Thyroid gland (tissue), 4 donors: ENCODE results near the gene COMMD10. TPM values are rescaled to one million over a fixed set of nuclear protein-coding genes. Genes with fewer than 3 reads are reported as not detected.

Experiments
- DNase-seq, 2 donors: peaks; one replicate each; pipeline ENCODE4 v3.0.0-alpha.2; 2019
- H3K27ac ChIP-seq, 3 donors: fragments of 200-600 bp; sonication (generic); 1 replicate in 2 of 3; 2 replicates in 1 of 3; pipeline ENCODE4 v1.5.1; 2016 to 2019; ENCODE audit warnings: mild to moderate bottlenecking in 1 of 3, moderate library complexity in 1 of 3
- H3K27me3 ChIP-seq: fragments of 200-600 bp; sonication (generic); one replicate; pipeline ENCODE4 v1.5.1; 2019
- H3K36me3 ChIP-seq, 2 donors: fragments of 200-600 bp; sonication (generic); one replicate each; pipeline ENCODE4 v1.5.1; 2016 to 2019
- H3K4me1 ChIP-seq, 2 donors: fragments of 200-600 bp; sonication (generic); one replicate each; pipeline ENCODE4 v1.5.1; 2017 to 2019
- H3K4me3 ChIP-seq, 3 donors: fragments of 200-600 bp; sonication (generic); replicated peaks in 1 of 3; 1 replicate in 2 of 3; 2 replicates in 1 of 3; pipeline ENCODE4 v1.5.1; 2016; ENCODE audit warnings: mild to moderate bottlenecking in 1 of 3
- H3K9me3 ChIP-seq: fragments of 200-600 bp; sonication (generic); one replicate; pipeline ENCODE4 v1.5.1; 2017
- CTCF ChIP-seq, 6 experiments: fragments of 200-600 bp in 3 of 6; fragments of 450-650 bp in 3 of 6; sonication (generic) in 3 of 6; IDR thresholded peaks; one replicate each; pipeline ENCODE4 v1.5.1; 2016 to 2019; ENCODE audit warnings: antibody characterized with exemption in 6 of 6, mild to moderate bottlenecking in 2 of 6, inconsistent platforms in 1 of 6, moderate library complexity in 1 of 6
- POLR2A ChIP-seq, 2 donors: fragments of 450-650 bp; IDR thresholded peaks; one replicate each; pipeline ENCODE4 v1.6.1; 2017; ENCODE audit warnings: antibody characterized with exemption in 2 of 2, mild to moderate bottlenecking in 2 of 2, moderate library complexity in 1 of 2
- WGBS, 2 donors: methylation state at CpG; one replicate each; pipeline ENCODE4 v1.1.5; 2017; 5-methylcytosine and 5-hydroxymethylcytosine counted together
- intact Hi-C: fragments of 100-400 bp; cut with DNase I; formaldehyde crosslinking; loops from one replicate; pipeline ENCODE4 v1.15.1; 2023
- total RNA-seq, 4 donors: library from RNA; depleted of rRNA; stranded (reverse); fragments of >200 nt; gene quantifications; one replicate each; pipeline ENCODE4 v1.2.3, GENCODE V29; 2016

The COMMD10 gene
- total RNA-seq, 4 donors from 2014 or later, result 51.9 to 73.5 (median 60.7) TPM

GRCh38 chr5:116229131-116229689, 144.4 kb downstream of the COMMD10 start:
- Histone ChIP-seq H3K4me3 (no peak overlapping the region), H3K27ac (no peak overlapping the region), H3K36me3 (no peaks in the 10 kb centered on the region), H3K4me1 (no peaks in the 10 kb centered on the region), H3K9me3 (no peaks in the 10 kb centered on the region), H3K27me3 (no peaks in the 10 kb centered on the region)
- intact Hi-C loops, result no loop called here
- no peak for DNase-seq
- TF ChIP-seq CTCF (IDR thresholded peaks at IDR 0.05), result no peak
- TF ChIP-seq POLR2A (IDR thresholded peaks at IDR 0.05), result no peak
- 51 to 54% methylated on average over 3 of the region's 3 CpGs for WGBS, 2 donors

- WGBS, 2 donors, result 72 to 76% methylated on average over 2 of the region's 2 CpGs
Measured at GRCh38 chr5:116231288-116231687, 146.5 kb downstream of the COMMD10 start.

GRCh38 chr5:116234681-116235080, 149.9 kb downstream of the COMMD10 start:
- 94 to 96% methylated on average over 7 of the region's 7 CpGs for WGBS, 2 donors
- TF ChIP-seq POLR2A (IDR thresholded peaks at IDR 0.05) (no peak), CTCF (IDR thresholded peaks at IDR 0.05) (no peak)
- H3K4me3 ChIP-seq, result no peak overlapping the region
- no peaks in the 10 kb centered on the region for H3K36me3 ChIP-seq
- H3K4me1 ChIP-seq, result no peaks in the 10 kb centered on the region
- no peak overlapping the region for H3K27ac ChIP-seq
- DNase-seq, result no peak
- intact Hi-C loops, result no loop called here
- H3K9me3 ChIP-seq, result no peaks in the 10 kb centered on the region
- H3K27me3 ChIP-seq, result no peaks in the 10 kb centered on the region

More at GRCh38 chr5:116231288-116231687, 146.5 kb downstream of the COMMD10 start:
- TF ChIP-seq POLR2A (IDR thresholded peaks at IDR 0.05) (no peak), CTCF (IDR thresholded peaks at IDR 0.05) (no peak)
- intact Hi-C loops, result no loop called here
- DNase-seq, result no peak
- Histone ChIP-seq H3K4me1 (no peaks in the 10 kb centered on the region), H3K9me3 (no peaks in the 10 kb centered on the region), H3K27ac (no peak overlapping the region), H3K36me3 (no peaks in the 10 kb centered on the region), H3K27me3 (no peaks in the 10 kb centered on the region), H3K4me3 (no peak overlapping the region)

GRCh38 chr5:116237917-116238500, 153.2 kb downstream of the COMMD10 start:
- intact Hi-C loops, result no loop called here
- H3K4me1 ChIP-seq, result peaks cover 0 to 5% of the 10 kb centered on the region in 2 donors
- H3K4me3 ChIP-seq, result no peak overlapping the region
- no peaks in the 10 kb centered on the region for H3K36me3 ChIP-seq
- H3K9me3 ChIP-seq, result no peaks in the 10 kb centered on the region
- DNase-seq, result no peak
- WGBS, 2 donors, result 97 to 98% methylated on average over 3 of the region's 3 CpGs
- H3K27me3 ChIP-seq, result no peaks in the 10 kb centered on the region
- no peak for TF ChIP-seq POLR2A (IDR thresholded peaks at IDR 0.05)
- no peak for TF ChIP-seq CTCF (IDR thresholded peaks at IDR 0.05)
- H3K27ac ChIP-seq, result no peak overlapping the region

GRCh38 chr5:116242343-116242742, 157.5 kb downstream of the COMMD10 start:
- intact Hi-C loops, result no loop called here
- Histone ChIP-seq H3K36me3 (no peaks in the 10 kb centered on the region), H3K4me3 (no peak overlapping the region), H3K4me1 (peaks cover 0 to 7% of the 10 kb centered on the region in 2 donors), H3K27ac (no peak overlapping the region), H3K27me3 (no peaks in the 10 kb centered on the region), H3K9me3 (no peaks in the 10 kb centered on the region)
- WGBS, 2 donors, result 2 to 3% methylated on average over 1 of the region's 1 CpG
- TF ChIP-seq POLR2A (IDR thresholded peaks at IDR 0.05), result no peak
- TF ChIP-seq CTCF (IDR thresholded peaks at IDR 0.05), result no peak
- DNase-seq, result peak in 1 of 2 donors; percentile 2
